ENCODE measurements around the gene NLGN2.

The NLGN2 gene

GRCh38 chr17:7410634-7411426 lies 3.2 kb downstream of the NLGN2 start:
- TF ChIP-seq USF1 (IDR thresholded peaks at IDR 0.05) (no peak), ZBTB7A (IDR thresholded peaks at IDR 0.05; ENCODE audit: low read depth) (no peak), EGR1 (IDR thresholded peaks at IDR 0.05) (no peak), YY1 (IDR thresholded peaks at IDR 0.05; ENCODE audit: low read depth) (no peak), CEBPB (IDR thresholded peaks at IDR 0.05) (no peak), MAX (IDR thresholded peaks at IDR 0.05) (no peak), TAF1 (IDR thresholded peaks at IDR 0.05; ENCODE audit: low read depth) (no peak), CREB1 (IDR thresholded peaks at IDR 0.05; ENCODE audit: low read depth) (no peak), NFIC (IDR thresholded peaks at IDR 0.05) (no peak), TEAD4 (IDR thresholded peaks at IDR 0.05) (no peak), EP300 (IDR thresholded peaks at IDR 0.05; ENCODE audit: borderline replicate concordance) (no peak), TCF12 (IDR thresholded peaks at IDR 0.05; ENCODE audit: low read depth) (no peak), FOXM1 (IDR thresholded peaks at IDR 0.05; ENCODE audit: borderline replicate concordance, low read depth) (no peak), REST (IDR thresholded peaks at IDR 0.05; ENCODE audit: low read depth) (no peak)

GRCh38 chr17:7411427-7411750 lies 3.7 kb downstream of the NLGN2 start:
- no peak for TF ChIP-seq TAF1 (IDR thresholded peaks at IDR 0.05; ENCODE audit: low read depth)
- no peak for TF ChIP-seq FOXM1 (IDR thresholded peaks at IDR 0.05; ENCODE audit: borderline replicate concordance, low read depth)
- TF ChIP-seq USF1 (IDR thresholded peaks at IDR 0.05) = no peak
- TF ChIP-seq EP300 (IDR thresholded peaks at IDR 0.05; ENCODE audit: borderline replicate concordance) = no peak
- TF ChIP-seq RAD21 (IDR thresholded peaks at IDR 0.05; ENCODE audit: low read depth) = no peak
- TF ChIP-seq REST (IDR thresholded peaks at IDR 0.05; ENCODE audit: low read depth) = no peak
- TF ChIP-seq EGR1 (IDR thresholded peaks at IDR 0.05) = no peak
- TF ChIP-seq TEAD4 (IDR thresholded peaks at IDR 0.05) = no peak
- no peak for TF ChIP-seq CREB1 (IDR thresholded peaks at IDR 0.05; ENCODE audit: low read depth)
- TF ChIP-seq ZBTB7A (IDR thresholded peaks at IDR 0.05; ENCODE audit: low read depth) = no peak
- no peak for TF ChIP-seq YY1 (IDR thresholded peaks at IDR 0.05; ENCODE audit: low read depth)
- TF ChIP-seq MAX (IDR thresholded peaks at IDR 0.05) = no peak
- TF ChIP-seq CEBPB (IDR thresholded peaks at IDR 0.05) = no peak

GRCh38 chr17:7413346-7413985 lies 5.8 kb downstream of the NLGN2 start:
- TF ChIP-seq FOXM1 (IDR thresholded peaks at IDR 0.05; ENCODE audit: borderline replicate concordance, low read depth) = no peak

- TF ChIP-seq TAF1 (IDR thresholded peaks at IDR 0.05; ENCODE audit: low read depth) (no peak), RAD21 (IDR thresholded peaks at IDR 0.05; ENCODE audit: low read depth) (no peak), ZBTB7A (IDR thresholded peaks at IDR 0.05; ENCODE audit: low read depth) (no peak), REST (IDR thresholded peaks at IDR 0.05; ENCODE audit: low read depth) (no peak), TCF12 (IDR thresholded peaks at IDR 0.05; ENCODE audit: low read depth) (no peak), FOXM1 (IDR thresholded peaks at IDR 0.05; ENCODE audit: borderline replicate concordance, low read depth) (no peak), CREB1 (IDR thresholded peaks at IDR 0.05; ENCODE audit: low read depth) (no peak), USF1 (IDR thresholded peaks at IDR 0.05) (no peak), TEAD4 (IDR thresholded peaks at IDR 0.05) (no peak), MAX (IDR thresholded peaks at IDR 0.05) (no peak), CEBPB (IDR thresholded peaks at IDR 0.05) (no peak), EP300 (IDR thresholded peaks at IDR 0.05; ENCODE audit: borderline replicate concordance) (no peak), NFIC (IDR thresholded peaks at IDR 0.05) (no peak), YY1 (IDR thresholded peaks at IDR 0.05; ENCODE audit: low read depth) (no peak)
Measured at GRCh38 chr17:7414837-7415236, 7.2 kb downstream of the NLGN2 start.
